WTC11 (cell line): Measurements from ENCODE around the gene RYR3. TPM values are rescaled to one million over a fixed set of nuclear protein-coding genes. Genes with fewer than 3 reads are reported as not detected.

ENCODE experiments used
- ATAC-seq: fragments of 200-7000 bp; cut with Tn5 transposase; 2 replicates; pipeline ENCODE4 v1.10.0; 2021; ENCODE audit warnings: mild to moderate bottlenecking, moderate library complexity
- CTCF ChIA-PET: fragments of 300-600 bp; sonication (Branson Sonifier 250); formaldehyde crosslinking; loops from one replicate; lab custom pipeline; 2021; ENCODE audit warnings: antibody characterized with exemption; lab: Charles Lee
- POLR2A ChIA-PET: fragments of 350-600 bp; sonication (Branson Sonifier 250); formaldehyde crosslinking; loops from one replicate; lab custom pipeline; 2021; ENCODE audit warnings: antibody characterized with exemption; lab: Charles Lee
- DNase-seq: peaks from one replicate; pipeline ENCODE4 v3.0.0; 2021; ENCODE audit warnings: low spot score
- H3K27ac Mint-ChIP-seq: 2 replicates; pipeline ENCODE4 v1.8.0; 2021; ENCODE audit warnings: mixed read lengths
- H3K27me3 Mint-ChIP-seq: 2 replicates; pipeline ENCODE4 v1.8.0; 2021; ENCODE audit warnings: low read depth, mild to moderate bottlenecking, moderate library complexity, mixed read lengths
- H3K36me3 Mint-ChIP-seq: 2 replicates; pipeline ENCODE4 v1.8.0; 2021; ENCODE audit warnings: mixed read lengths
- H3K4me1 Mint-ChIP-seq: 2 replicates; pipeline ENCODE4 v1.8.0; 2022; ENCODE audit warnings: mixed read lengths
- H3K4me3 Mint-ChIP-seq: 2 replicates; pipeline ENCODE4 v1.8.0; 2021; ENCODE audit warnings: mild to moderate bottlenecking, moderate library complexity, mixed read lengths
- H3K9me3 Mint-ChIP-seq: 2 replicates; pipeline ENCODE4 v1.8.0; 2021; ENCODE audit warnings: mixed read lengths
- ESRRA ChIP-seq: sonication (generic); formaldehyde crosslinking; IDR thresholded peaks from 2 replicates; pipeline ENCODE4 v1.8.1; 2022; ENCODE audit warnings: mild to moderate bottlenecking, missing genetic modification reagents, borderline replicate concordance
- ETV6 ChIP-seq: sonication (generic); formaldehyde crosslinking; IDR thresholded peaks from 2 replicates; pipeline ENCODE4 v1.8.1; 2022; ENCODE audit warnings: mild to moderate bottlenecking, missing genetic modification reagents
- FOXJ3 ChIP-seq: sonication (generic); formaldehyde crosslinking; IDR thresholded peaks from 2 replicates; pipeline ENCODE4 v1.9.0; 2021; ENCODE audit warnings: missing genetic modification reagents, mild to moderate bottlenecking, borderline replicate concordance
- GTF2I ChIP-seq: fragments of 250-450 bp; sonication (Bioruptor Pico); conservative IDR thresholded peaks from 2 replicates; pipeline ENCODE4 v1.4.0; 2021; ENCODE audit warnings: mild to moderate bottlenecking
- HMGA2 ChIP-seq: fragments of 250-450 bp; sonication (Bioruptor Pico); IDR thresholded peaks from 2 replicates; pipeline ENCODE4 v1.4.0; 2021; ENCODE audit warnings: mild to moderate bottlenecking, moderate library complexity
- NR3C1 ChIP-seq: sonication (generic); formaldehyde crosslinking; conservative IDR thresholded peaks from 2 replicates; pipeline ENCODE4 v1.8.1; 2023; ENCODE audit warnings: low read depth, mild to moderate bottlenecking, missing genetic modification reagents
- OVOL2 ChIP-seq: fragments of 250-450 bp; sonication (Bioruptor Pico); IDR thresholded peaks from 2 replicates; pipeline ENCODE4 v1.9.0; 2021; ENCODE audit warnings: mild to moderate bottlenecking, borderline replicate concordance
- RORB ChIP-seq: fragments of 250-450 bp; sonication (Bioruptor Pico); IDR thresholded peaks from 2 replicates; pipeline ENCODE4 v1.9.0; 2021; ENCODE audit warnings: mild to moderate bottlenecking
- TCF7 ChIP-seq: sonication (generic); formaldehyde crosslinking; IDR thresholded peaks from 2 replicates; pipeline ENCODE4 v1.8.0; 2022; ENCODE audit warnings: mild to moderate bottlenecking, low read depth, missing genetic modification reagents, moderate library complexity
- TEAD1 ChIP-seq: sonication (generic); formaldehyde crosslinking; IDR thresholded peaks from 2 replicates; pipeline ENCODE4 v1.8.0; 2022; ENCODE audit warnings: mild to moderate bottlenecking, missing genetic modification reagents
- ZNF423 ChIP-seq: fragments of 250-450 bp; sonication (Bioruptor Pico); IDR thresholded peaks from 2 replicates; pipeline ENCODE4 v2.1.2; 2022; ENCODE audit warnings: mild to moderate bottlenecking, moderate library complexity
- ZNF671 ChIP-seq: fragments of 250-450 bp; sonication (Bioruptor Pico); IDR thresholded peaks from 2 replicates; pipeline ENCODE4 v1.8.0; 2021; ENCODE audit warnings: mild to moderate bottlenecking
- total RNA-seq: library from RNA; stranded (reverse); gene quantifications from 3 replicates; pipeline ENCODE4 v1.2.3, GENCODE V29; 2021
- TF ChIP-seq, protein P1 (sequence below): sonication (generic); formaldehyde crosslinking; IDR thresholded peaks from 2 replicates; pipeline ENCODE4 v1.8.0; 2023; ENCODE audit warnings: mild to moderate bottlenecking, missing genetic modification reagents
- TF ChIP-seq, protein P2 (sequence below): sonication (generic); formaldehyde crosslinking; IDR thresholded peaks from 2 replicates; pipeline ENCODE4 v1.8.1; 2022; ENCODE audit warnings: low read depth, mild to moderate bottlenecking, moderate library complexity, missing genetic modification reagents, borderline replicate concordance
- TF ChIP-seq, protein P3 (sequence below): sonication (generic); formaldehyde crosslinking; IDR thresholded peaks from 2 replicates; pipeline ENCODE4 v1.8.1; 2023; ENCODE audit warnings: mild to moderate bottlenecking, missing genetic modification reagents, moderate library complexity
- TF ChIP-seq, protein P4 (sequence below): fragments of 250-450 bp; sonication (Bioruptor Pico); IDR thresholded peaks from 2 replicates; pipeline ENCODE4 v1.8.0; 2021; ENCODE audit warnings: mild to moderate bottlenecking
- TF ChIP-seq, protein P5 (sequence below): fragments of 200-600 bp; IDR thresholded peaks from 2 replicates; pipeline ENCODE4 v1.8.0; 2022; ENCODE audit warnings: antibody characterized with exemption
- TF ChIP-seq, protein P6 (sequence below): sonication (generic); formaldehyde crosslinking; IDR thresholded peaks from 2 replicates; pipeline ENCODE4 v1.8.1; 2022; ENCODE audit warnings: low read depth, missing genetic modification reagents, borderline replicate concordance
- TF ChIP-seq, protein P7 (sequence below): sonication (generic); formaldehyde crosslinking; IDR thresholded peaks from 2 replicates; pipeline ENCODE4 v1.8.0; 2022; ENCODE audit warnings: mild to moderate bottlenecking, missing genetic modification reagents
- TF ChIP-seq, protein P8 (sequence below): sonication (generic); formaldehyde crosslinking; IDR thresholded peaks from 2 replicates; pipeline ENCODE4 v1.8.0; 2022; ENCODE audit warnings: mild to moderate bottlenecking, missing genetic modification reagents

RYR3 gene
- total RNA-seq, 1 experiment from 2014 or later = 1.4 TPM

DNA sequence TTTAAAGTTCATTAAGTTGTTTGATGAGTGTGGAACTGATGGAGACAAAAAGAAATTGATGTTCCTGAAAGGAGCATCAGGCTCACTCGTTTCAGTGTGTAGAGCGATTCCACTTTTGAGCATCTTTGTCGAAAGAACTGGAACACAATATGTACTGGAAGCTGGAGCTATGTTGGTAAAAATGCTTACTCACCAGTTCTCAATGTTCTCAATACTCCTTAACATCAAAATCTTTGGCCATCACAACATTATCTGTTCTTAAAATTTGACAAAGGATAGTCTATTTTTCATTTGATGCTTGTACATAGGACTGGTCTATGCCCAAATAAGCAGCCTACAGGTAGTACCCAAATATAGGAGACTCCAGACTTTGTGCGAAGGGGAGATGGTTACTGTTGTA is 18.7 kb downstream of the RYR3 start (continued):
- TF ChIP-seq, protein P1, sequence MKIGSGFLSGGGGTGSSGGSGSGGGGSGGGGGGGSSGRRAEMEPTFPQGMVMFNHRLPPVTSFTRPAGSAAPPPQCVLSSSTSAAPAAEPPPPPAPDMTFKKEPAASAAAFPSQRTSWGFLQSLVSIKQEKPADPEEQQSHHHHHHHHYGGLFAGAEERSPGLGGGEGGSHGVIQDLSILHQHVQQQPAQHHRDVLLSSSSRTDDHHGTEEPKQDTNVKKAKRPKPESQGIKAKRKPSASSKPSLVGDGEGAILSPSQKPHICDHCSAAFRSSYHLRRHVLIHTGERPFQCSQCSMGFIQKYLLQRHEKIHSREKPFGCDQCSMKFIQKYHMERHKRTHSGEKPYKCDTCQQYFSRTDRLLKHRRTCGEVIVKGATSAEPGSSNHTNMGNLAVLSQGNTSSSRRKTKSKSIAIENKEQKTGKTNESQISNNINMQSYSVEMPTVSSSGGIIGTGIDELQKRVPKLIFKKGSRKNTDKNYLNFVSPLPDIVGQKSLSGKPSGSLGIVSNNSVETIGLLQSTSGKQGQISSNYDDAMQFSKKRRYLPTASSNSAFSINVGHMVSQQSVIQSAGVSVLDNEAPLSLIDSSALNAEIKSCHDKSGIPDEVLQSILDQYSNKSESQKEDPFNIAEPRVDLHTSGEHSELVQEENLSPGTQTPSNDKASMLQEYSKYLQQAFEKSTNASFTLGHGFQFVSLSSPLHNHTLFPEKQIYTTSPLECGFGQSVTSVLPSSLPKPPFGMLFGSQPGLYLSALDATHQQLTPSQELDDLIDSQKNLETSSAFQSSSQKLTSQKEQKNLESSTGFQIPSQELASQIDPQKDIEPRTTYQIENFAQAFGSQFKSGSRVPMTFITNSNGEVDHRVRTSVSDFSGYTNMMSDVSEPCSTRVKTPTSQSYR (CRISPR knock-in tag) = no peak
- TF ChIP-seq, protein P2, sequence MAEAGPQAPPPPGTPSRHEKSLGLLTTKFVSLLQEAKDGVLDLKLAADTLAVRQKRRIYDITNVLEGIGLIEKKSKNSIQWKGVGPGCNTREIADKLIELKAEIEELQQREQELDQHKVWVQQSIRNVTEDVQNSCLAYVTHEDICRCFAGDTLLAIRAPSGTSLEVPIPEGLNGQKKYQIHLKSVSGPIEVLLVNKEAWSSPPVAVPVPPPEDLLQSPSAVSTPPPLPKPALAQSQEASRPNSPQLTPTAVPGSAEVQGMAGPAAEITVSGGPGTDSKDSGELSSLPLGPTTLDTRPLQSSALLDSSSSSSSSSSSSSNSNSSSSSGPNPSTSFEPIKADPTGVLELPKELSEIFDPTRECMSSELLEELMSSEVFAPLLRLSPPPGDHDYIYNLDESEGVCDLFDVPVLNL = no peak
- TF ChIP-seq ETV6 (CRISPR knock-in tag) = no peak
- no peak for TF ChIP-seq NR3C1
- TF ChIP-seq TCF7 (CRISPR knock-in tag) = no peak

DNA sequence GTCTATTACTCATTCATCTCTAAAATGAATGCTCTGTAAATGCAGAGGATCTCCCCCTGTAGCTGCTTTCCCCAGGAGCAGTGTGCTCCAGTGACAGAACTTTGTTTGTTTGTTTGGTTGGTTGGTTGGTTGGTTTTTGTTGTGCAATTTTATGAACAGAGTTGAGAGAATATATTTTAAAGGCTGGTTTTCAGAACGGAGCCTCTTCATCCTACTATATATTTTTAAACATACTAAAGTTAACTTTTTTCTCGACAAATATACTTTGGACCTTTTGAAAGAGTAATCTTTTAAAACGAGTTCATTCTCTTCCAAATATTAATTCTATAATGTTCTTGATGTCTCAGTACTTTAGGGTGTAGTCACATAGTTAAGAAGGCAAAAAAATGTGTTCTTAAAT is 20.2 kb downstream of the RYR3 start:
- no peaks in the 10 kb centered on the region for H3K27me3 Mint-ChIP-seq
- ChIA-PET POLR2A (interaction anchor here (0.6 kb wide), 1 partner anchor 373 kb away, joined by 6 read pairs; no protein-coding TSS in a partner anchor), CTCF (interaction anchor here (0.5 to 1.2 kb wide), 3 partner anchors 20 to 241 kb away, joined by 3 to 5 read pairs (median 3); partner anchors contain the start of gene RYR3)
- TF ChIP-seq, protein P3, sequence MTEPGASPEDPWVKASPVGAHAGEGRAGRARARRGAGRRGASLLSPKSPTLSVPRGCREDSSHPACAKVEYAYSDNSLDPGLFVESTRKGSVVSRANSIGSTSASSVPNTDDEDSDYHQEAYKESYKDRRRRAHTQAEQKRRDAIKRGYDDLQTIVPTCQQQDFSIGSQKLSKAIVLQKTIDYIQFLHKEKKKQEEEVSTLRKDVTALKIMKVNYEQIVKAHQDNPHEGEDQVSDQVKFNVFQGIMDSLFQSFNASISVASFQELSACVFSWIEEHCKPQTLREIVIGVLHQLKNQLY (CRISPR knock-in tag) = no peak
- TF ChIP-seq FOXJ3 (CRISPR knock-in tag) (no peak), ESRRA (CRISPR knock-in tag) (no peak)
- TF ChIP-seq, protein P4, sequence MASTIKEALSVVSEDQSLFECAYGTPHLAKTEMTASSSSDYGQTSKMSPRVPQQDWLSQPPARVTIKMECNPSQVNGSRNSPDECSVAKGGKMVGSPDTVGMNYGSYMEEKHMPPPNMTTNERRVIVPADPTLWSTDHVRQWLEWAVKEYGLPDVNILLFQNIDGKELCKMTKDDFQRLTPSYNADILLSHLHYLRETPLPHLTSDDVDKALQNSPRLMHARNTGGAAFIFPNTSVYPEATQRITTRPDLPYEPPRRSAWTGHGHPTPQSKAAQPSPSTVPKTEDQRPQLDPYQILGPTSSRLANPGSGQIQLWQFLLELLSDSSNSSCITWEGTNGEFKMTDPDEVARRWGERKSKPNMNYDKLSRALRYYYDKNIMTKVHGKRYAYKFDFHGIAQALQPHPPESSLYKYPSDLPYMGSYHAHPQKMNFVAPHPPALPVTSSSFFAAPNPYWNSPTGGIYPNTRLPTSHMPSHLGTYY (CRISPR knock-in tag) = no peak
- TF ChIP-seq, protein P5, sequence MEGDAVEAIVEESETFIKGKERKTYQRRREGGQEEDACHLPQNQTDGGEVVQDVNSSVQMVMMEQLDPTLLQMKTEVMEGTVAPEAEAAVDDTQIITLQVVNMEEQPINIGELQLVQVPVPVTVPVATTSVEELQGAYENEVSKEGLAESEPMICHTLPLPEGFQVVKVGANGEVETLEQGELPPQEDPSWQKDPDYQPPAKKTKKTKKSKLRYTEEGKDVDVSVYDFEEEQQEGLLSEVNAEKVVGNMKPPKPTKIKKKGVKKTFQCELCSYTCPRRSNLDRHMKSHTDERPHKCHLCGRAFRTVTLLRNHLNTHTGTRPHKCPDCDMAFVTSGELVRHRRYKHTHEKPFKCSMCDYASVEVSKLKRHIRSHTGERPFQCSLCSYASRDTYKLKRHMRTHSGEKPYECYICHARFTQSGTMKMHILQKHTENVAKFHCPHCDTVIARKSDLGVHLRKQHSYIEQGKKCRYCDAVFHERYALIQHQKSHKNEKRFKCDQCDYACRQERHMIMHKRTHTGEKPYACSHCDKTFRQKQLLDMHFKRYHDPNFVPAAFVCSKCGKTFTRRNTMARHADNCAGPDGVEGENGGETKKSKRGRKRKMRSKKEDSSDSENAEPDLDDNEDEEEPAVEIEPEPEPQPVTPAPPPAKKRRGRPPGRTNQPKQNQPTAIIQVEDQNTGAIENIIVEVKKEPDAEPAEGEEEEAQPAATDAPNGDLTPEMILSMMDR = no peak
- TF ChIP-seq, protein P6, sequence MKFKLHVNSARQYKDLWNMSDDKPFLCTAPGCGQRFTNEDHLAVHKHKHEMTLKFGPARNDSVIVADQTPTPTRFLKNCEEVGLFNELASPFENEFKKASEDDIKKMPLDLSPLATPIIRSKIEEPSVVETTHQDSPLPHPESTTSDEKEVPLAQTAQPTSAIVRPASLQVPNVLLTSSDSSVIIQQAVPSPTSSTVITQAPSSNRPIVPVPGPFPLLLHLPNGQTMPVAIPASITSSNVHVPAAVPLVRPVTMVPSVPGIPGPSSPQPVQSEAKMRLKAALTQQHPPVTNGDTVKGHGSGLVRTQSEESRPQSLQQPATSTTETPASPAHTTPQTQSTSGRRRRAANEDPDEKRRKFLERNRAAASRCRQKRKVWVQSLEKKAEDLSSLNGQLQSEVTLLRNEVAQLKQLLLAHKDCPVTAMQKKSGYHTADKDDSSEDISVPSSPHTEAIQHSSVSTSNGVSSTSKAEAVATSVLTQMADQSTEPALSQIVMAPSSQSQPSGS (CRISPR knock-in tag) = no peak
- TF ChIP-seq, protein P7, sequence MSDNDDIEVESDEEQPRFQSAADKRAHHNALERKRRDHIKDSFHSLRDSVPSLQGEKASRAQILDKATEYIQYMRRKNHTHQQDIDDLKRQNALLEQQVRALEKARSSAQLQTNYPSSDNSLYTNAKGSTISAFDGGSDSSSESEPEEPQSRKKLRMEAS (CRISPR knock-in tag) = no peak
- H3K36me3 Mint-ChIP-seq = no peaks in the 10 kb centered on the region
- H3K4me3 Mint-ChIP-seq = no peak overlapping the region
- DNase-seq = no peak
- H3K9me3 Mint-ChIP-seq = 0 out of 2 replicates have a peak, but pooled peaks cover 3% of the 10 kb centered on the region
- no peak overlapping the region for H3K27ac Mint-ChIP-seq
- ATAC-seq = no peak
- H3K4me1 Mint-ChIP-seq = peaks cover 10% of the 10 kb centered on the region

DNA sequence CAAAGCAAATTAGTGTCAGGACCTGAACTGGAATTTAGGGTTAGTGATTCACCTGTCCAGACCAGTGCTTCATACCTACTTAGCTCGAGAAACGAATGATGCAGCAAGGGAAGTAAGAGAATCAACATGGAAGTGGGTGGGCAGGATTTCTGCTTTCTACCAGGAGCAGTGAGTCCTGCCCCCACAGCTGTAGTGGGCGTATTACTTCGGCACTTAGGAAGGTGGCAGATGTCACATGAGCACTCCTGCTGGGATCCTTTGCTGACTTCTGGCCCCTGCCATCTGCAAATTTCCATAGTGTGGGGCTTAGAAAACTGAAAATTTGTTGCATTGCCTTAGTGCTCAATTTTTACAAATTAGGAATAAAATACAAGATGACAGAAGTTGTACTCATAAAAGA is 31.2 kb downstream of the RYR3 start:
- H3K27me3 Mint-ChIP-seq = no peaks in the 10 kb centered on the region
- ChIA-PET CTCF (interaction anchor here (0.5 kb wide), 1 partner anchor 359 kb away, joined by 3 read pairs; no protein-coding TSS in a partner anchor), POLR2A (no interaction called here)
- DNase-seq = no peak
- H3K4me1 Mint-ChIP-seq = peaks cover 16% of the 10 kb centered on the region
- ATAC-seq = no peak
- H3K4me3 Mint-ChIP-seq = no peak overlapping the region
- H3K27ac Mint-ChIP-seq = no peak overlapping the region
- peaks cover 3% of the 10 kb centered on the region; the same call in 1 of the 2 replicates for H3K36me3 Mint-ChIP-seq
- H3K9me3 Mint-ChIP-seq = peaks cover 15% of the 10 kb centered on the region
- TF ChIP-seq ZNF423 (CRISPR knock-in tag) (no peak), ZNF671 (CRISPR knock-in tag) (no peak), GTF2I (CRISPR knock-in tag) (no peak), RORB (CRISPR knock-in tag) (no peak), ESRRA (CRISPR knock-in tag) (no peak), TEAD1 (CRISPR knock-in tag) (no peak), HMGA2 (CRISPR knock-in tag) (no peak), OVOL2 (CRISPR knock-in tag) (no peak)
- TF ChIP-seq, protein P8, sequence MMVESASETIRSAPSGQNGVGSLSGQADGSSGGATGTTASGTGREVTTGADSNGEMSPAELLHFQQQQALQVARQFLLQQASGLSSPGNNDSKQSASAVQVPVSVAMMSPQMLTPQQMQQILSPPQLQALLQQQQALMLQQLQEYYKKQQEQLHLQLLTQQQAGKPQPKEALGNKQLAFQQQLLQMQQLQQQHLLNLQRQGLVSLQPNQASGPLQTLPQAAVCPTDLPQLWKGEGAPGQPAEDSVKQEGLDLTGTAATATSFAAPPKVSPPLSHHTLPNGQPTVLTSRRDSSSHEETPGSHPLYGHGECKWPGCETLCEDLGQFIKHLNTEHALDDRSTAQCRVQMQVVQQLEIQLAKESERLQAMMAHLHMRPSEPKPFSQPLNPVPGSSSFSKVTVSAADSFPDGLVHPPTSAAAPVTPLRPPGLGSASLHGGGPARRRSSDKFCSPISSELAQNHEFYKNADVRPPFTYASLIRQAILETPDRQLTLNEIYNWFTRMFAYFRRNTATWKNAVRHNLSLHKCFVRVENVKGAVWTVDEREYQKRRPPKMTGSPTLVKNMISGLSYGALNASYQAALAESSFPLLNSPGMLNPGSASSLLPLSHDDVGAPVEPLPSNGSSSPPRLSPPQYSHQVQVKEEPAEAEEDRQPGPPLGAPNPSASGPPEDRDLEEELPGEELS (CRISPR knock-in tag) = no peak
